Gastroesophageal sphincter (tissue), 3 donors: ENCODE measurements around the gene STIL.

Source experiments
- CTCF ChIP-seq, 4 experiments: fragments of 200-600 bp in 2 of 4; fragments of 450-650 bp in 2 of 4; sonication (generic) in 1 of 4; IDR thresholded peaks; one replicate each; pipeline ENCODE4 v1.5.1; 2017 to 2019; ENCODE audit warnings: antibody characterized with exemption in 4 of 4, mild to moderate bottlenecking in 2 of 4, moderate library complexity in 2 of 4
- POLR2A ChIP-seq, 2 donors: fragments of 450-650 bp; IDR thresholded peaks; one replicate each; pipeline ENCODE4 v1.6.1; 2017; ENCODE audit warnings: antibody characterized with exemption in 2 of 2, mild to moderate bottlenecking in 2 of 2, moderate library complexity in 1 of 2

GRCh38 chr1:47209725-47210325, 104.1 kb downstream of the STIL start:
- TF ChIP-seq CTCF (IDR thresholded peaks at IDR 0.05) (no peak), POLR2A (IDR thresholded peaks at IDR 0.05) (no peak)
